ENCODE results near the gene DOCK10.
A peak's percentile ranks its signal among the peaks of the same experiment; 100 is the strongest.

The DOCK10 gene

DNA sequence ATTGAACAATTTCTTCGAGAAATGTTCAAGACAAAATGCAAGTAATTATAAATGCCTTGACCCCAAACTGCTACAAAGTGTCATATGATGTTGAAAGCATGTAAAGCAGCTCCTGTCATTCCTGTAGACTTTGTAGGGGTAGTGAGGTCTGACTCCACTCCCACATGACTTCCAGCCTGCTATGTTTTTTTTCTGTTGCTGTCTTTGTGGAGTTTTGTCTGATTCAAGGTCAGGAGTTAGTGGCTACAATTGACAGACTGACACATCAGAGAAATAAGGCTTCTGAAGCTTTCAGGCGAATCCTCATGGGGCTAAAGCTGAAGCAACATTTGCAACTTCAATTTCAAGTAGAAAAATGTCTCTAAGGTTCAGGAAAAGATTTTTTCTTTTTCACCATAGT lies 262.2 kb downstream of the DOCK10 start:
- TF ChIP-seq, protein P1, sequence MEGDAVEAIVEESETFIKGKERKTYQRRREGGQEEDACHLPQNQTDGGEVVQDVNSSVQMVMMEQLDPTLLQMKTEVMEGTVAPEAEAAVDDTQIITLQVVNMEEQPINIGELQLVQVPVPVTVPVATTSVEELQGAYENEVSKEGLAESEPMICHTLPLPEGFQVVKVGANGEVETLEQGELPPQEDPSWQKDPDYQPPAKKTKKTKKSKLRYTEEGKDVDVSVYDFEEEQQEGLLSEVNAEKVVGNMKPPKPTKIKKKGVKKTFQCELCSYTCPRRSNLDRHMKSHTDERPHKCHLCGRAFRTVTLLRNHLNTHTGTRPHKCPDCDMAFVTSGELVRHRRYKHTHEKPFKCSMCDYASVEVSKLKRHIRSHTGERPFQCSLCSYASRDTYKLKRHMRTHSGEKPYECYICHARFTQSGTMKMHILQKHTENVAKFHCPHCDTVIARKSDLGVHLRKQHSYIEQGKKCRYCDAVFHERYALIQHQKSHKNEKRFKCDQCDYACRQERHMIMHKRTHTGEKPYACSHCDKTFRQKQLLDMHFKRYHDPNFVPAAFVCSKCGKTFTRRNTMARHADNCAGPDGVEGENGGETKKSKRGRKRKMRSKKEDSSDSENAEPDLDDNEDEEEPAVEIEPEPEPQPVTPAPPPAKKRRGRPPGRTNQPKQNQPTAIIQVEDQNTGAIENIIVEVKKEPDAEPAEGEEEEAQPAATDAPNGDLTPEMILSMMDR (IDR thresholded peaks at IDR 0.05; ENCODE audit: control insufficient read depth, insufficient read depth, low read depth, low read length, missing control alignments): no peak
- H3K4me3 ChIP-seq (ENCODE audit: control insufficient read depth, low read depth, low read length): no peak overlapping the region
- DNase-seq (ENCODE audit: low read depth): no peak

GRCh38 chr2:224778474-224778877 lies 263.8 kb downstream of the DOCK10 start:
- peak; percentile 18 for DNase-seq (ENCODE audit: low read depth)
- H3K4me3 ChIP-seq (ENCODE audit: control insufficient read depth, low read depth, low read length): no peak overlapping the region
- TF ChIP-seq, protein P1 (IDR thresholded peaks at IDR 0.05; ENCODE audit: control insufficient read depth, insufficient read depth, low read depth, low read length, missing control alignments): peak; percentile 72

GRCh38 chr2:224777559-224777930 lies 264.7 kb downstream of the DOCK10 start:
- no peak overlapping the region for H3K4me3 ChIP-seq (ENCODE audit: control insufficient read depth, low read depth, low read length)
- no peak for DNase-seq (ENCODE audit: low read depth)
- TF ChIP-seq, protein P1 (IDR thresholded peaks at IDR 0.05; ENCODE audit: control insufficient read depth, insufficient read depth, low read depth, low read length, missing control alignments): no peak

GRCh38 chr2:224776795-224777558 lies 265.3 kb downstream of the DOCK10 start:
- DNase-seq (ENCODE audit: low read depth): no peak
- TF ChIP-seq, protein P1 (IDR thresholded peaks at IDR 0.05; ENCODE audit: control insufficient read depth, insufficient read depth, low read depth, low read length, missing control alignments): no peak
- H3K4me3 ChIP-seq (ENCODE audit: control insufficient read depth, low read depth, low read length): no peak overlapping the region

DNA sequence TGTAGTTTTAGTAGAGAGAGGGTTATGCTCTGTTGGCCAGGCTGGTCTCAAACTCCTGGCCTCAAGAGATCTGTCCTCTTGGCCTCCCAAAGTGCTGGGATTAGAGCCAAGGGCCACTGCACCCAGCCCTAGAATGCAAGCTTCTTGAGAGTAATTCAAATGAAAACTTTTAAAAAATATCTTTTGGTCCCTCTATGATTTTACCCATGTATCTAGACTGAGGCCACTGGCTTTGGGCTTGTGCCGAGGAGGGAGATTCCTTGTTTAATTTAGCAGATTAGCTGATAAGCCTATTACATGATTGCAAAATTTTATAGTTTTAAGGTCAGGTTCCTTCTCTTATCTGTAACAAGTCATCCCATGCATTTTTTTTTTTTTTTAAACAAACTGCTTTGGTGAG lies 266.6 kb downstream of the DOCK10 start:
- DNase-seq (ENCODE audit: low read depth): no peak
- no peak overlapping the region for H3K4me3 ChIP-seq (ENCODE audit: control insufficient read depth, low read depth, low read length)
- TF ChIP-seq, protein P1 (IDR thresholded peaks at IDR 0.05; ENCODE audit: control insufficient read depth, insufficient read depth, low read depth, low read length, missing control alignments): no peak

- no peak overlapping the region for H3K4me3 ChIP-seq (ENCODE audit: control insufficient read depth, low read depth, low read length)
- TF ChIP-seq, protein P1 (IDR thresholded peaks at IDR 0.05; ENCODE audit: control insufficient read depth, insufficient read depth, low read depth, low read length, missing control alignments): no peak
- DNase-seq (ENCODE audit: low read depth): no peak
These were observed 267.5 kb downstream of the DOCK10 start for GRCh38 chr2:224774735-224775134.
